A549 (cell line): Measurements from ENCODE around the gene DAB2IP.

Experiments
- CTCF ChIP-seq: fragments of >200 bp; sonication (Bioruptor Twin); formaldehyde crosslinking; IDR thresholded peaks from 3 replicates; pipeline ENCODE4 v1.5.1; 2016
- EHF ChIP-seq: fragments of 250-450 bp; sonication (Bioruptor Pico); IDR thresholded peaks from 2 replicates; pipeline ENCODE4 v1.5.0; 2020; ENCODE audit warnings: mild to moderate bottlenecking
- EP300 ChIP-seq, 2 experiments: fragments of >200 bp; sonication (Bioruptor Twin); formaldehyde crosslinking; IDR thresholded peaks; 2 replicates in 1 of 2; 3 replicates in 1 of 2; pipeline ENCODE4 v1.6.1; 2016 to 2017
- GATA3 ChIP-seq: IDR thresholded peaks from 2 replicates; pipeline ENCODE4 v1.6.1; 2012; ENCODE audit warnings: borderline replicate concordance
- HMGXB4 ChIP-seq: fragments of 250-450 bp; sonication (Bioruptor Pico); IDR thresholded peaks from 2 replicates; pipeline ENCODE4 v1.5.0; 2021; ENCODE audit warnings: mild to moderate bottlenecking, moderate library complexity, borderline replicate concordance
- JUN ChIP-seq, 2 experiments: fragments of >200 bp; sonication (Bioruptor Twin); formaldehyde crosslinking; IDR thresholded peaks; 2 replicates in 1 of 2; 3 replicates in 1 of 2; pipeline ENCODE4 v1.6.1; 2016 to 2017
- MYC ChIP-seq: IDR thresholded peaks from 2 replicates; pipeline ENCODE4 v1.6.1; 2012; ENCODE audit warnings: mild to moderate bottlenecking, inconsistent platforms, low read length, improper control_type of control experiment, borderline replicate concordance
- POLR2A ChIP-seq: IDR thresholded peaks from 2 replicates; pipeline ENCODE4 v1.6.1; 2012; ENCODE audit warnings: mild to moderate bottlenecking, low read length
- REST ChIP-seq: fragments of 200-600 bp; sonication (generic); IDR thresholded peaks from 2 replicates; pipeline ENCODE4 v1.6.1; 2016; ENCODE audit warnings: antibody characterized with exemption, mild to moderate bottlenecking, moderate library complexity
- USF2 ChIP-seq: fragments of 450-650 bp; IDR thresholded peaks from 2 replicates; pipeline ENCODE4 v1.6.1; 2014; ENCODE audit warnings: antibody characterized with exemption

GRCh38 chr9:121676926-121677325 is 25.5 kb downstream of the DAB2IP start:
- TF ChIP-seq CTCF (no peak), EP300 (IDR thresholded peaks at IDR 0.05) (no peak), REST (no peak), POLR2A (no peak), USF2 (no peak), GATA3 (no peak), MYC (no peak), EHF (no peak), HMGXB4 (no peak), JUN (IDR thresholded peaks at IDR 0.05) (no peak)
